HG02763 (cell line): ENCODE measurements around the gene TOM1L1.
A peak's percentile ranks its signal among the peaks of the same experiment; 100 is the strongest.
"Not testable (repeated sequence)": the region's sequence is repeated elsewhere in the genome, so short reads cannot be mapped to it uniquely, and the experiment has no call there.

Source experiments
- ATAC-seq: cut with Tn5 transposase; IDR thresholded peaks from one replicate; pipeline ENCODE4 v1.9.1; 2021; ENCODE audit warnings: mild to moderate bottlenecking, moderate library complexity; ENCODE audit not compliant: unreplicated experiment

The TOM1L1 gene

GRCh38 chr17:54900457-54901229 lies at the start of gene TOM1L1:
TSS of gene TOM1L1 (plus strand) at chr17:54900852. CDS start at chr17:54900866, 14 bp downstream.
- ATAC-seq = peak; percentile 70

GRCh38 chr17:54859187-54859586 lies 41.5 kb upstream of the TOM1L1 start:
- ATAC-seq = no peak

GRCh38 chr17:54860617-54861470 lies 39.8 kb upstream of the TOM1L1 start:
- no peak for ATAC-seq

GRCh38 chr17:54861471-54861983 lies 39.1 kb upstream of the TOM1L1 start:
- no peak for ATAC-seq

- ATAC-seq = no peak
Observed at GRCh38 chr17:54863176-54863575, 37.5 kb upstream of the TOM1L1 start.

- no peak for ATAC-seq
Observed at GRCh38 chr17:54864070-54864469, 36.6 kb upstream of the TOM1L1 start.

- no peak for ATAC-seq
Observed at GRCh38 chr17:54864636-54865356, 35.9 kb upstream of the TOM1L1 start.

GRCh38 chr17:54867634-54868033 lies 33.0 kb upstream of the TOM1L1 start:
- no peak for ATAC-seq

- ATAC-seq = no peak
Observed at GRCh38 chr17:54870671-54871175, 29.9 kb upstream of the TOM1L1 start.

GRCh38 chr17:54875906-54876305 lies 24.7 kb upstream of the TOM1L1 start:
- ATAC-seq = not testable (repeated sequence)

- ATAC-seq = no peak
Observed at GRCh38 chr17:54876656-54877195, 23.9 kb upstream of the TOM1L1 start.

- ATAC-seq = no peak
Observed at GRCh38 chr17:54881255-54881972, 19.2 kb upstream of the TOM1L1 start.

GRCh38 chr17:54882371-54882770 lies 18.3 kb upstream of the TOM1L1 start:
- ATAC-seq = no peak

- ATAC-seq = peak; percentile 86
Observed at GRCh38 chr17:54882950-54883349, 17.7 kb upstream of the TOM1L1 start.

GRCh38 chr17:54883939-54884338 lies 16.7 kb upstream of the TOM1L1 start:
- ATAC-seq = no peak

GRCh38 chr17:54887787-54888186 lies 12.9 kb upstream of the TOM1L1 start:
- ATAC-seq = no peak

- ATAC-seq = no peak
Observed at GRCh38 chr17:54888254-54888653, 12.4 kb upstream of the TOM1L1 start.

GRCh38 chr17:54888981-54889380 lies 11.7 kb upstream of the TOM1L1 start:
- ATAC-seq = no peak

- ATAC-seq = no peak
Observed at GRCh38 chr17:54891176-54891821, 9.4 kb upstream of the TOM1L1 start.
